ENCODE results near the gene RACGAP1. TPM values are rescaled to one million over a fixed set of nuclear protein-coding genes. Genes with fewer than 3 reads are reported as not detected.

The RACGAP1 gene
- total RNA-seq, 2 experiments from 2014 or later, result 3.0 to 3.3 TPM

- Mint-ChIP-seq H3K36me3 (ENCODE audit: low read depth) (no peaks in the 10 kb centered on the region), H3K4me1 (ENCODE audit: low read depth) (peaks cover 30% of the 10 kb centered on the region), H3K27ac (no peak overlapping the region), H3K27me3 (no peaks in the 10 kb centered on the region), H3K4me3 (no peak overlapping the region), H3K9me3 (no peaks in the 10 kb centered on the region)
- Histone ChIP-seq H3K9me3 (ENCODE audit: control insufficient read depth in 1 of 2, insufficient read depth in 1 of 2, low read length in 2 of 2) (no peaks in the 10 kb centered on the region), H3K27me3 (ENCODE audit: control insufficient read depth in 1 of 2, insufficient read depth in 2 of 2, low read length in 2 of 2) (no peaks in the 10 kb centered on the region), H3K4me3 (ENCODE audit: low read length) (no peak overlapping the region), H3K36me3 (ENCODE audit: insufficient read depth, low read length) (no peaks in the 10 kb centered on the region), H3K27ac (ENCODE audit: low read depth in 1 of 2, low read length in 2 of 2) (no peak overlapping the region), H3K4me1 (ENCODE audit: insufficient read depth, low read length) (peaks cover 40% of the 10 kb centered on the region)
- POLR2A ChIA-PET, result no interaction called here
- TF ChIP-seq CTCF (IDR thresholded peaks at IDR 0.05), result no peak
- DNase-seq (no peak), ATAC-seq (ENCODE audit: poor library complexity) (no peak)
- CTCF ChIA-PET, result interaction anchor here (1.5 to 1.9 kb wide), 2 partner anchors 25 kb away, joined by 4 to 6 read pairs; no protein-coding TSS in a partner anchor
- intact Hi-C loops (cut with DNase I, micrococcal nuclease), result no loop called here
These were observed 83.5 kb downstream of the RACGAP1 start for GRCh38 chr12:49941556-49942511.

GRCh38 chr12:49939707-49940106, 85.6 kb downstream of the RACGAP1 start:
- Histone ChIP-seq H3K4me1 (ENCODE audit: insufficient read depth, low read length) (peaks cover 29% of the 10 kb centered on the region), H3K27ac (ENCODE audit: low read depth in 1 of 2, low read length in 2 of 2) (no peak overlapping the region), H3K4me3 (ENCODE audit: low read length) (no peak overlapping the region), H3K9me3 (ENCODE audit: control insufficient read depth in 1 of 2, insufficient read depth in 1 of 2, low read length in 2 of 2) (no peaks in the 10 kb centered on the region), H3K27me3 (ENCODE audit: control insufficient read depth in 1 of 2, insufficient read depth in 2 of 2, low read length in 2 of 2) (no peaks in the 10 kb centered on the region), H3K36me3 (ENCODE audit: insufficient read depth, low read length) (no peaks in the 10 kb centered on the region)
- POLR2A ChIA-PET, result no interaction called here
- no peak overlapping the region for H3K27ac Mint-ChIP-seq
- intact Hi-C loops (cut with DNase I, micrococcal nuclease), result no loop called here
- ATAC-seq (ENCODE audit: poor library complexity) (no peak), DNase-seq (no peak)
- CTCF ChIA-PET, result interaction anchor here (1.9 kb wide), 1 partner anchor 27 kb away, joined by 6 read pairs; no protein-coding TSS in a partner anchor
- no peak for TF ChIP-seq CTCF (IDR thresholded peaks at IDR 0.05)
- no peaks in the 10 kb centered on the region for H3K36me3 Mint-ChIP-seq (ENCODE audit: low read depth)
- H3K9me3 Mint-ChIP-seq, result no peaks in the 10 kb centered on the region
- no peak overlapping the region for H3K4me3 Mint-ChIP-seq
- no peaks in the 10 kb centered on the region for H3K27me3 Mint-ChIP-seq
- H3K4me1 Mint-ChIP-seq (ENCODE audit: low read depth), result peaks cover 13% of the 10 kb centered on the region

- Histone ChIP-seq H3K36me3 (ENCODE audit: insufficient read depth, low read length) (no peaks in the 10 kb centered on the region), H3K27ac (ENCODE audit: low read depth in 1 of 2, low read length in 2 of 2) (no peak overlapping the region), H3K4me1 (ENCODE audit: insufficient read depth, low read length) (peaks cover 26% of the 10 kb centered on the region), H3K27me3 (ENCODE audit: control insufficient read depth in 1 of 2, insufficient read depth in 2 of 2, low read length in 2 of 2) (no peaks in the 10 kb centered on the region), H3K4me3 (ENCODE audit: low read length) (no peak overlapping the region), H3K9me3 (ENCODE audit: control insufficient read depth in 1 of 2, insufficient read depth in 1 of 2, low read length in 2 of 2) (no peaks in the 10 kb centered on the region)
- Mint-ChIP-seq H3K27me3 (no peaks in the 10 kb centered on the region), H3K4me3 (no peak overlapping the region), H3K9me3 (no peaks in the 10 kb centered on the region), H3K36me3 (ENCODE audit: low read depth) (no peaks in the 10 kb centered on the region), H3K4me1 (ENCODE audit: low read depth) (peaks cover 9% of the 10 kb centered on the region), H3K27ac (no peak overlapping the region)
- ChIA-PET POLR2A (no interaction called here), CTCF (interaction anchor here (1.9 kb wide), 1 partner anchor 28 kb away, joined by 6 read pairs; no protein-coding TSS in a partner anchor)
- TF ChIP-seq CTCF (IDR thresholded peaks at IDR 0.05), result no peak
- no peak for DNase-seq
- no peak for ATAC-seq (ENCODE audit: poor library complexity)
- intact Hi-C loops (cut with DNase I, micrococcal nuclease), result no loop called here
These were observed 86.0 kb downstream of the RACGAP1 start for GRCh38 chr12:49939307-49939706.

Other genes with a start within 250 kb of the RACGAP1 start
- gene NCKAP5L, start 197.1 kb downstream of the RACGAP1 start, total RNA-seq, result 1 to 10 TPM; 9.2 to 9.8 TPM
- 1 to 10 TPM; 2.8 to 3.9 TPM for gene BCDIN3D, start 182.4 kb downstream of the RACGAP1 start, total RNA-seq
- gene FAIM2, start 121.6 kb downstream of the RACGAP1 start, total RNA-seq, result not detected
- not detected for gene AQP2, start 74.8 kb downstream of the RACGAP1 start, total RNA-seq
- not detected for gene AQP5, start 63.6 kb downstream of the RACGAP1 start, total RNA-seq
- gene AQP6, start 52.5 kb downstream of the RACGAP1 start, total RNA-seq, result not detected
- gene ASIC1, start 32.1 kb upstream of the RACGAP1 start, total RNA-seq, result 1 to 10 TPM; 1.5 to 2.8 TPM
- 10 to 100 TPM; 78.9 to 80.0 TPM for gene SMARCD1, start 59.8 kb upstream of the RACGAP1 start, total RNA-seq
- gene GPD1, start 78.5 kb upstream of the RACGAP1 start, total RNA-seq, result under 1 TPM; 0.41 to 0.47 TPM
- gene COX14, start 86.7 kb upstream of the RACGAP1 start, total RNA-seq, result 10 to 100 TPM; 51.1 to 52.8 TPM
- 10 to 100 TPM; 42.3 to 44.5 TPM for gene CERS5, start 141.9 kb upstream of the RACGAP1 start, total RNA-seq

Measured in CD4-positive, alpha-beta T cell (primary cell).